Stimulated activated memory B cell treated with anti-CD40 and anti-IgM and Interleukin-4, amounts not matched to agents 10 μg/mL and 1 μg/mL and 100 μg/mL, for 72 hours (primary cell): ENCODE data around the gene KANSL1.

Experiments used
- ATAC-seq: fragments of 150-1000 bp; cut with Tn5 transposase; 2 replicates; pipeline ENCODE4 v1.10.0; 2021
- H3K27ac Mint-ChIP-seq: one replicate; pipeline ENCODE4 v1.8.0; 2022; ENCODE audit warnings: mild to moderate bottlenecking, mixed read lengths
- H3K27me3 Mint-ChIP-seq: one replicate; pipeline ENCODE4 v1.8.0; 2022; ENCODE audit warnings: mixed read lengths
- H3K36me3 Mint-ChIP-seq: one replicate; pipeline ENCODE4 v1.8.0; 2022; ENCODE audit warnings: mixed read lengths
- H3K4me1 Mint-ChIP-seq: one replicate; pipeline ENCODE4 v1.8.0; 2022; ENCODE audit warnings: mixed read lengths
- H3K4me3 Mint-ChIP-seq: one replicate; pipeline ENCODE4 v1.8.0; 2022; ENCODE audit warnings: mild to moderate bottlenecking, moderate library complexity, mixed read lengths
- H3K9me3 Mint-ChIP-seq: one replicate; pipeline ENCODE4 v1.8.0; 2022; ENCODE audit warnings: mixed read lengths

The KANSL1 gene

DNA sequence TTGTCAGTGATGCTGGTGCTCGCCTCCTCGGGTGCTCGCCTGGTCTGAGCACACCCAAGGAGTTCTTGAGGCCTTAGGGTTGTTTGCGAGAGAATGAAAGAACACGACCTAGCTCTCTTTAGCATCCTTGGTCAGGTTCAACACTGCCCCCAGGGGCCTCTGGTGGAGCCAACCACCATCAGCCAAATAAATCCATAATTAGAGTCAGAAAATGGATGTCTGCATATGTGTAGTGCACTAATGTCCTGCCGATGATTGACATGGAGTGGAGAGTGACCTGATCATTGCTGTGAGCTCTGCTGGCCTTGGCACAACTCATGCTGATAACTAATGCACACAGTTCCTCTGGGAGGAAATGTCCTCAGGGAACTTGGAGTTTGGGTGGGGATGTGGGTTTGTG is 202.3 kb downstream of the KANSL1 start:
- H3K27me3 Mint-ChIP-seq, result no peaks in the 10 kb centered on the region
- H3K36me3 Mint-ChIP-seq, result no peaks in the 10 kb centered on the region
- H3K4me3 Mint-ChIP-seq, result no peak overlapping the region
- no peak overlapping the region for H3K27ac Mint-ChIP-seq
- no peaks in the 10 kb centered on the region for H3K9me3 Mint-ChIP-seq
- ATAC-seq, result no peak
- no peaks in the 10 kb centered on the region for H3K4me1 Mint-ChIP-seq

DNA sequence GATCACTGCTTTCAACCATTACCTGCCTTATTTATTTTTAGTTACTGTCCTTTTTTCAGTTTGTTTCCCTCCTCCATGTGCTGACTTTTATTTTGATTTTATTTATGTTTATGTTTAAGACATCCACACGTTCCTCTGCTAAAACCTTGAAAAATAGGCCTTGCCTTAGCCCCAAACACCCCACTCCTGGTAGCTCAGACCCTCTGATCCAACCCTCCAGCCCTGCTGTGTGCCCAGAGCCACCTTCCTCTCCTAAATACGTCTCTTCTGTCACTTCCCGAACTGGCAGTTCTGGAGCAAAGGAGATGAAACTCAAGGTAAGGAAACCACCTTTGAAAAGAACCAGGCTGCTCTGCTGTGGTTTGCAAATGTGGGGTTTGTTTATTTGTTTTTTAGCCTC is 203.5 kb downstream of the KANSL1 start:
- Mint-ChIP-seq H3K27me3 (no peaks in the 10 kb centered on the region), H3K27ac (no peak overlapping the region)

DNA sequence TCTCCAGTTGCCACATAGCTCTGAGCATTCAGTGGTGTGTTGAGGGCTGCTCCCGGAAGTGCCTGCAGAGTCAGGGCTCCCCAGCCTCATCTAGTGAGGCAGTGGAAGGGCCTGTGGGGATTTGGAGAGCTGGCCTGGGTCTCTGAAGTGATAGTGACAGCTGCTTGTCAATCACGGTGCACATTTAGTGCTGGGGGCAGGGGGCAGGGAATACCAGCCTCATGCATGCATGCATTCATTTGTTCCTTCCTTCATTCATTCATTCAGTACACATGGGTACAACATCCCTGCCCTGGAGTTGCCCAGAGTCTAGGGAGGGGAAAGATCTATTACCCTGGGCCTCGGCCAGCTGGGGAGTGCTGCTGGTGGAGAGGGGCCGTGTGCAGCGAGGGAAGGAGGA is 205.5 kb downstream of the KANSL1 start:
- H3K36me3 Mint-ChIP-seq, result no peaks in the 10 kb centered on the region
- H3K4me3 Mint-ChIP-seq, result no peak overlapping the region
- ATAC-seq, result no peak
- H3K9me3 Mint-ChIP-seq, result no peaks in the 10 kb centered on the region
- no peak overlapping the region for H3K27ac Mint-ChIP-seq
- H3K4me1 Mint-ChIP-seq, result no peaks in the 10 kb centered on the region
- H3K27me3 Mint-ChIP-seq, result no peaks in the 10 kb centered on the region

More for the DNA sequence above, 203.5 kb downstream of the KANSL1 start:
- no peaks in the 10 kb centered on the region for H3K9me3 Mint-ChIP-seq
- no peaks in the 10 kb centered on the region for H3K36me3 Mint-ChIP-seq
- no peaks in the 10 kb centered on the region for H3K4me1 Mint-ChIP-seq
- H3K4me3 Mint-ChIP-seq, result no peak overlapping the region
- no peak for ATAC-seq

DNA sequence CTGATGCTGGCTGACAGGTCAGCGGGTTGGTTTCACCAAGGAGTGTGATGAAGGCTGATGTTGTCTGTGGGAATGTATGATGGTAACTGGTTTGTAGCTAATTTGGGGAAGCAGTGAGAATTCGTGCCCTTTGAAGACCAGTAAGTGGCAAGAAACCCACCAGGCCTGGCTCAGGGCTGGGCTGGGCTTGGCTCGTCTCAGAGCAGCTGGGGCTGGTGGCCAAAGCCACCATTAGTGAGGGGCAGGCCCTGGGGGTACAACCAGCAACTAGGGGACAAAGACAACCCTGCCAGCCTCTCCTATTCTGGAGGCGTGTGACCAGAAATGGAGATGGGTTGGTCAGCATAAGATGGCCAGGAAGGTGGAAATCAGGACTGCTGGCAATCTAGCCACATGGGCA is 207.2 kb downstream of the KANSL1 start:
- no peak for ATAC-seq
- H3K9me3 Mint-ChIP-seq, result no peaks in the 10 kb centered on the region
- no peaks in the 10 kb centered on the region for H3K27me3 Mint-ChIP-seq
- no peak overlapping the region for H3K4me3 Mint-ChIP-seq
- H3K4me1 Mint-ChIP-seq, result no peaks in the 10 kb centered on the region
- H3K27ac Mint-ChIP-seq, result no peak overlapping the region
- no peaks in the 10 kb centered on the region for H3K36me3 Mint-ChIP-seq

DNA sequence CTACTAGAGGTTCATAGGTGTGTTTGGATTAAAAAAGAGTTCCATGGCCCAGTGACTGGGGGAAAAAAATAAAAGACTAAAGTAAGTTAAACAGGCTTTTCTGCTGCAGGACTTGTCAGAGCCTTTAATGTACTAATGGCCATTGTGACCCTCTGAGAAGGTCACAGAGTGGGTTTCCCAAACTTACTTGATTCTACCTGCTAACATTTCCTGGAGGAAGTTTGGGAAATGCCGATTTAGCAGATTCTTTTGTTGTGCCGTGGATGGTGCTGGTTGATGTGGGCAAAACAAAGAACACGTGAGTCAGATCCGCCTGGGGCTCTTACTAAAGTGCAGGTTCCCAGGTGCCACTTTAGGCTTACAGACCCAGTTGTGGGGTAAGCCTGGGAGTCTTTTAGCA is 207.8 kb downstream of the KANSL1 start:
- Mint-ChIP-seq H3K36me3 (no peaks in the 10 kb centered on the region), H3K4me1 (no peaks in the 10 kb centered on the region), H3K27ac (no peak overlapping the region), H3K4me3 (no peak overlapping the region), H3K9me3 (no peaks in the 10 kb centered on the region), H3K27me3 (no peaks in the 10 kb centered on the region)
- no peak for ATAC-seq

DNA sequence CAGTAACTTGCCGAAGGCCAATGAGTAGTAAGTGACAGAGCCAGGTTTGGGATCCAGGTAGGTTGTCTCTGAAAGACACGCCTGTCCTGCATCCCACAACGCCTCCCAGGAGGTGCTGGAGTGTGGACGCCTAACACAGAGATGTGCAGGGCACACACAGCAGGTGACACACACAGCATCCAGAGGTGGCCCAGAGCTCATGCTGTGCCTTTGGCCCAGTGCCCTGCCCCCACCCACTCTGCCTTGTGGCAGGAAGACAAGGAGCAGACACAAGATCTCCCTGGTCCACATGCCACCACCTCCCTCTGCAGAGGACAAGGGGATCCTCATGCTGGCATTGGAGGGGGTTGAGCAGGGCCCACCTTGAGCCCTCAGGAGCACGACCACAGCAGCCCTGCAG is 208.9 kb downstream of the KANSL1 start:
- Mint-ChIP-seq H3K27ac (no peak overlapping the region), H3K36me3 (no peaks in the 10 kb centered on the region), H3K4me1 (no peaks in the 10 kb centered on the region), H3K27me3 (no peaks in the 10 kb centered on the region), H3K4me3 (no peak overlapping the region), H3K9me3 (no peaks in the 10 kb centered on the region)
- ATAC-seq, result no peak

DNA sequence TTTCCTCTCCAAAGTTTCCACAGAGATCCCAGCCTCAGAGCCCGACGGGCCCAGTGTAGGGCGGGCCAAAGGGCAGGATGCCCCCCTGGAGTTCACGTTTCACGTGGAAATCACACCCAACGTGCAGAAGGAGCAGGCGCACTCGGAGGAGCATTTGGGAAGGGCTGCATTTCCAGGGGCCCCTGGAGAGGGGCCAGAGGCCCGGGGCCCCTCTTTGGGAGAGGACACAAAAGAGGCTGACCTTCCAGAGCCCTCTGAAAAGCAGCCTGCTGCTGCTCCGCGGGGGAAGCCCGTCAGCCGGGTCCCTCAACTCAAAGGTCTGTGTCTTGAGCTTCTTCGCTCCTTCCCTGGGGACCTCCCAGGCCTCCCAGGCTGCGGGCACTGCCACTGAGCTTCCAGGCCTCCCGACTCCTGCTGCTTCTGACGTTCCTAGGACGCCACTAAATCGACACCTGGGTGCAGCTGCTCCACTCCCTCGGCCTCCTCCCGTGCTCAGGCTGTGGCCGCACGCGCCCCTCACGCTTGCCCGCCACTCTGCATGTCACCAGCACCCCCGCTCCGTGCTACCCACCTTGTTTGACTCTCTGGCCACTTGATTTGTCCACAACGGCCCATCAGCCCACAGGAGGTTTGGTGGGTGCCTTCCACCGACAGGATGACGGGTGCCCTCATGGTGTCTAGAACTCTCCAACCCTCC is 209.5 kb downstream of the KANSL1 start:
- H3K4me1 Mint-ChIP-seq, result no peaks in the 10 kb centered on the region
- no peaks in the 10 kb centered on the region for H3K9me3 Mint-ChIP-seq
- ATAC-seq, result no peak

DNA sequence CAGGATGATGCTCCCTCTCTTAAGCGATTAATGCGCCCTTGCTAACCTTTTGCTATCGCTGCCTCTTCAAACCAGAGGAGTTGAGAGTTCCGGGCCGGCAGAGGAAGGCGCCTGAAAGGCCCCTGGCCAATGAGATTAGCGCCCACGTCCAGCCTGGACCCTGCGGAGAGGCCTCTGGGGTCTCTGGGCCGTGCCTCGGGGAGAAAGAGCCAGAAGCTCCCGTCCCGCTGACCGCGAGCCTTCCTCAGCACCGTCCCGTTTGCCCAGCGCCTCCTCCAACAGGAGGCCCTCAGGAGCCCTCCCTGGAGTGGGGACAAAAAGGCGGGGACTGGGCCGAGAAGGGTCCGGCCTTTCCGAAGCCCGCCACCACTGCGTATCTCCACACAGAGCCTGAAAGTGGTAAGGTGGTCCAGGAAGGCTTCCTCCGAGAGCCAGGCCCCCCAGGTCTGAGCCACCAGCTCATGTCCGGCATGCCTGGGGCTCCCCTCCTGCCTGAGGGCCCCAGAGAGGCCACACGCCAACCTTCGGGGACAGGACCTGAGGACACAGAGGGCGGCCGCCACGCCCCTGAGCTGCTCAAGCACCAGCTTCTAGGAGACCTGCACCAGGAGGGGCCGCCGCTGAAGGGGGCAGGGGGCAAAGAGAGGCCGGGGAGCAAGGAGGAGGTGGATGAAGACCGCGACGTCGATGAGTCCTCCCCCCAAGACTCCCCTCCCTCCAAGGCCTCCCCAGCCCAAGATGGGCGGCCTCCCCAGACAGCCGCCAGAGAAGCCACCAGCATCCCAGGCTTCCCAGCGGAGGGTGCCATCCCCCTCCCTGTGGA is 210.2 kb downstream of the KANSL1 start:
- Mint-ChIP-seq H3K27me3 (no peaks in the 10 kb centered on the region), H3K4me1 (no peaks in the 10 kb centered on the region), H3K27ac (no peak overlapping the region), H3K4me3 (no peak overlapping the region), H3K36me3 (no peaks in the 10 kb centered on the region), H3K9me3 (no peaks in the 10 kb centered on the region)
- no peak for ATAC-seq

More for the DNA sequence above, 209.5 kb downstream of the KANSL1 start:
- Mint-ChIP-seq H3K4me3 (no peak overlapping the region), H3K27me3 (no peaks in the 10 kb centered on the region), H3K36me3 (no peaks in the 10 kb centered on the region), H3K27ac (no peak overlapping the region)

DNA sequence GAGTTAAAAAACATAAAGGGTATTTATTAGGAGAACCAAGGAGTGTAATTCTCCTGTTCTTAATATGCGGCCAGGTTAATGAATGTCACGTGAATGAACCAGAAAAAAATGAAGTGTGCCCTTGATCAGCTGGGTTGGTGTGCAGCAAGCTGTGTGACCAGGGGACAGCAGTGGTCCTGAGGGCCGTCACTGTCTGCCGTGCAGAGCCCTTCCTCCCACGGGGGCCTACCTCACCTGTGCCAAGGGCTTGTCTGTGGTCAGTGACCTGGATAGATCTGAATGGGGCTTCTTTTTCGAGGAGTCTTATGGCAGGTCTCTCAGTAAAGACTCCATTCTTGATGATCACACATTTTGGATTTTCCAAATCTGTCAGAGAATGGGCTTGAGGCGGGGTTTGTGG is 211.9 kb downstream of the KANSL1 start:
- Mint-ChIP-seq H3K36me3 (no peaks in the 10 kb centered on the region), H3K27me3 (no peaks in the 10 kb centered on the region), H3K4me3 (no peak overlapping the region), H3K27ac (no peak overlapping the region), H3K4me1 (peaks cover 3% of the 10 kb centered on the region), H3K9me3 (no peaks in the 10 kb centered on the region)
- no peak for ATAC-seq

DNA sequence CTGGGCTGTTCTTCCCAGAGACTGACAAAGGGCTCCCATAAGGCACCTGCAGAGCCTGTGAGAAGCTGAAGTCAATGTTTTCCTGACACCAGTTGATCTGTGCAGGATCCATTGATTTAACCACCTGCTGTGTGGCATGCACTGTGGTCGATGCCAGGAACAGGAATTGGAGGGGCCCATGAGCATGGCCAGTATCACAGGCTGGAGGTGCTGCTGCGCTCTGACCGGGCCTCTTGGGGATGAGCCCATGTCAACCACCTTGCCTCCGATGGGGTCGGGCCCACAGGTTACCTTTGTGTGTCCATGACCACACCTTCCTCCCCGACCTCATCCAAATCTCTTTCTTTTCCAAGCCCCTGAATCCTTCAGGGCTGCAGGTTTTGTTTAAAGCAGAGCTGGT is 212.4 kb downstream of the KANSL1 start:
- Mint-ChIP-seq H3K4me1 (peaks cover 8% of the 10 kb centered on the region), H3K4me3 (no peak overlapping the region)
- ATAC-seq, result no peak

More for the DNA sequence above, 212.4 kb downstream of the KANSL1 start:
- H3K27me3 Mint-ChIP-seq, result no peaks in the 10 kb centered on the region
- H3K36me3 Mint-ChIP-seq, result no peaks in the 10 kb centered on the region
- H3K27ac Mint-ChIP-seq, result no peak overlapping the region
- H3K9me3 Mint-ChIP-seq, result no peaks in the 10 kb centered on the region
